Kidney (tissue), 14 donors: Measurements from ENCODE around the gene SERINC5. TPM values are rescaled to one million over a fixed set of nuclear protein-coding genes. Genes with fewer than 3 reads are reported as not detected.

Source experiments
- DNase-seq, 5 donors: peaks; one replicate each; pipeline ENCODE4 v3.0.0-alpha.2; 2013 to 2020
- FAIRE-seq: peaks from 2 replicates; lab custom pipeline; 2012; peaks lifted over from hg19 to GRCh38; lab: Jason Lieb, UNC
- H3K27ac ChIP-seq, 2 donors: one replicate each; pipeline ENCODE4 v1.7.0; 2013; ENCODE audit warnings: low read depth in 2 of 2, low read length in 2 of 2, inconsistent platforms in 1 of 2
- H3K27me3 ChIP-seq: one replicate; pipeline ENCODE4 v1.7.1; 2013; ENCODE audit warnings: low read length, inconsistent platforms; ENCODE audit not compliant: control insufficient read depth, insufficient read depth
- H3K36me3 ChIP-seq, 3 donors: one replicate each; pipeline versions ENCODE4 v1.7.0 to v1.7.1; 2013; ENCODE audit warnings: low read length in 3 of 3, control low read depth in 1 of 3, inconsistent platforms in 1 of 3; ENCODE audit not compliant: insufficient read depth in 3 of 3, control insufficient read depth in 2 of 3
- H3K4me1 ChIP-seq, 3 donors: one replicate each; pipeline versions ENCODE4 v1.7.0 to v1.7.1; 2013; ENCODE audit warnings: low read length in 3 of 3, inconsistent platforms in 1 of 3, low read depth in 1 of 3; ENCODE audit not compliant: control insufficient read depth in 2 of 3, insufficient read depth in 2 of 3
- H3K4me3 ChIP-seq, 3 donors: one replicate each; pipeline versions ENCODE4 v1.7.0 to v1.8.1; 2013; ENCODE audit warnings: low read length in 3 of 3, control low read depth in 1 of 3, inconsistent platforms in 1 of 3
- H3K9ac ChIP-seq, 3 donors: one replicate each; pipeline versions ENCODE4 v1.7.0 to v1.7.1; 2013; ENCODE audit warnings: low read length in 3 of 3, control low read depth in 1 of 3, inconsistent platforms in 1 of 3
- H3K9me3 ChIP-seq, 3 donors: one replicate each; pipeline versions ENCODE4 v1.7.0 to v1.7.1; 2013; ENCODE audit warnings: low read length in 3 of 3, control low read depth in 1 of 3, inconsistent platforms in 1 of 3; ENCODE audit not compliant: control insufficient read depth in 2 of 3, insufficient read depth in 1 of 3
- intact Hi-C: fragments of 100-400 bp; cut with DNase I; formaldehyde crosslinking; loops from one replicate; pipeline ENCODE4 v1.11.1; 2022
- polyA plus RNA-seq: library from polyadenylated mRNA; stranded (reverse); fragments of 350-450 nt; fragmentation: Illumina TruSeq; extraction: RNeasy Lipid Tissue Mini Kit (QIAGEN cat#74804); gene quantifications from one replicate; pipeline ENCODE4 v1.2.3, GENCODE V29; 2014; ENCODE audit warnings: low read depth, low replicate concordance; ENCODE audit not compliant: insufficient read depth
- total RNA-seq: library from RNA; stranded (reverse); fragmentation: NEBNext Ultra II Directional; extraction: Animal tissue kit (Norgen Biotek cat#: 25700); gene quantifications from one replicate; pipeline ENCODE4 v1.2.1, GENCODE V29; 2021
- TF ChIP-seq, protein P1 (sequence below): IDR thresholded peaks from 3 replicates; pipeline ENCODE4 v1.5.1; 2012; ENCODE audit warnings: mild to moderate bottlenecking, moderate library complexity, borderline replicate concordance; ENCODE audit not compliant: insufficient read depth; ENCODE audit errors: extremely low read depth
- donor health status: control.
- donor health status: control.
- donor health status: control.
- donor health status: control.
- donor health status: control.
- donor health status: DM: yes; HTN: yes; CAD: no.
- donor health status: Normal renal cell carcinoma (clear cell type).

The SERINC5 gene
- total and polyA plus RNA-seq, 2 donors from 2014 or later, result 3.9 to 23.8 TPM

DNA sequence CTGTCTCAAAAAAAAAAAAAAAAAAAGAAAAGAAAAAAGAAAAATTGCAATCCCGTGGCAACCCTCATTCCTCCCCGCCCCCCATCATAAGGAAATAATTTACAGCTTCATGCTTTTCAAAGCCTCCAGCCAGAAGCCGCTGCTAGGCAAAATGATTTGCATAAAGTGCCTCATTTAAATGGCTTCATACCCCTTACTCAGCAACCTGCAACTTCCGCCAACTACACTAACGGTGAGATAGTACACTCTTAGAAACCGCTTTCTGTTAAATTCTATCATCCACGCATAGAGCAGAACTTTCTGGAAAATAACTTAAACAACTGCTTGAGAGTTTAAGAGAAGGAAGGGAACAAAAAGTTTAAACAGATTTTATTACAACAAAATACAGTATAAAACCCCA, 17.8 kb downstream of the SERINC5 start:
- no peak for FAIRE-seq
- Histone ChIP-seq H3K27ac (no peak overlapping the region), H3K4me3 (no peak overlapping the region), H3K4me1 (peaks cover 0 to 10% (median 4%) of the 10 kb centered on the region in 3 donors), H3K9ac (no peak overlapping the region), H3K9me3 (peaks cover 0 to 5% (median 0%) of the 10 kb centered on the region in 3 donors), H3K27me3 (no peaks in the 10 kb centered on the region), H3K36me3 (peaks cover 0 to 2% (median 0%) of the 10 kb centered on the region in 3 donors)
- TF ChIP-seq, protein P1, sequence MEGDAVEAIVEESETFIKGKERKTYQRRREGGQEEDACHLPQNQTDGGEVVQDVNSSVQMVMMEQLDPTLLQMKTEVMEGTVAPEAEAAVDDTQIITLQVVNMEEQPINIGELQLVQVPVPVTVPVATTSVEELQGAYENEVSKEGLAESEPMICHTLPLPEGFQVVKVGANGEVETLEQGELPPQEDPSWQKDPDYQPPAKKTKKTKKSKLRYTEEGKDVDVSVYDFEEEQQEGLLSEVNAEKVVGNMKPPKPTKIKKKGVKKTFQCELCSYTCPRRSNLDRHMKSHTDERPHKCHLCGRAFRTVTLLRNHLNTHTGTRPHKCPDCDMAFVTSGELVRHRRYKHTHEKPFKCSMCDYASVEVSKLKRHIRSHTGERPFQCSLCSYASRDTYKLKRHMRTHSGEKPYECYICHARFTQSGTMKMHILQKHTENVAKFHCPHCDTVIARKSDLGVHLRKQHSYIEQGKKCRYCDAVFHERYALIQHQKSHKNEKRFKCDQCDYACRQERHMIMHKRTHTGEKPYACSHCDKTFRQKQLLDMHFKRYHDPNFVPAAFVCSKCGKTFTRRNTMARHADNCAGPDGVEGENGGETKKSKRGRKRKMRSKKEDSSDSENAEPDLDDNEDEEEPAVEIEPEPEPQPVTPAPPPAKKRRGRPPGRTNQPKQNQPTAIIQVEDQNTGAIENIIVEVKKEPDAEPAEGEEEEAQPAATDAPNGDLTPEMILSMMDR, result no peak
- DNase-seq, result no peak
- intact Hi-C loops, result no loop called here

DNA sequence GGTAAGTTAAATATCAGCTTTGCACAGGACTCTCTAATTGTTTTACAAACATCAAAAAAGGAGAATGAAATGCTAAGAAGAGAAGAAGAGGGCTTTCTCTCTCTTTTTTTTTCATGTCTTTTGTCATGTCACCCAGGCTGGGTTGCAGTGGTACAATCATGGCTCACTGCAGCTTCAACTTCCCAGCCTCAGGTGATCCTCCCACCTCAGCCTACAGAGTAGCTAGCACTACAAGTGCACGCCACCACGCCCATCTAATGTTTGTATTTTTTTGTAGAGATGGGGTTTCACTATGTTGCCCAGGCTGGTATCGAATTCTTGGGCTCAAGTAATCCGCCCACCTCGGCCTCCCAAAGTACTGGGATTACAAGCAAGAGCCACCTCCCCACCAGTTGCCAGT, 18.6 kb downstream of the SERINC5 start:
- H3K9me3 ChIP-seq, result no peaks in the 10 kb centered on the region
- TF ChIP-seq, protein P1, result no peak
- FAIRE-seq, result no peak

DNA sequence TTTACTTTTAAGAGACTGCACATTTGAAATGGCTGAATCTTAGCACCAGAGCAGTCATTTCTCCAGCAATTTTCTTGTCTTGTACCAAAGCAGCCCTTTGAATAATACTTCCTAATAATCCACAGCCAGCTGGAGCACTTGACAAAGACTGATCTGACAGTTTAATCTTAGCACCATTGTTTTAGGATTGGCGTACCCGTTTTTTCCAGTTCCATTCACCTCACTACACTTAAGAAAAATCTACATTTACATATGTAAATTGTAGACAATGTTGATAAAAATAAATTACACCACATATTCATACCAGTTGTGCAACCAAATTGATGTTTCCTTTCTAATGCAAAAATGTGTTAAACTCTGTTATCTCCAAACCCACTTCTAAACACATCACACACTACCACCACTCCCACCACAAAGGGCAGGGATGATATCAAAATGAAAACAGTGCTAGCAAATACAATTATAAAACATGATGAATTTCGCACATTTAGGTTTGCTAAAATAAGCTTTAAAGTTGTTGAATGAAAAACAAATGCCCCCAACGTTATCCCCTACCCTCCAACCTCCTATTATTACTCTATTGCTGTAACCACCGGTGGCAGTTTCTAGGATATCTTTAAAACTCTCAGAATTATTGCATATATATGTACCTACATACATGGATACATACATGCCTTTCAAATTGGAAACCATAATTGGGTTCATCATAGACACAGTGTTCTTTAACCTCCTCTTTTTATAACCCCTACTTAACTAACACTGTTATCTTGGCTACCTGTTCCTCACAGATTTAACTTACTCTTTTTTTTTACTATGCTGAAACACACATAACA, 21.5 kb downstream of the SERINC5 start:
- Histone ChIP-seq H3K9ac (no peak overlapping the region), H3K4me3 (no peak overlapping the region), H3K27ac (no peak overlapping the region), H3K4me1 (peaks cover 4 to 6% (median 6%) of the 10 kb centered on the region in 3 donors), H3K36me3 (no peaks in the 10 kb centered on the region), H3K27me3 (no peaks in the 10 kb centered on the region), H3K9me3 (no peaks in the 10 kb centered on the region)
- intact Hi-C loops, result no loop called here
- FAIRE-seq (no peak), DNase-seq (no peak)
- TF ChIP-seq, protein P1, result no peak

More for the DNA sequence above, 18.6 kb downstream of the SERINC5 start:
- H3K4me3 ChIP-seq, result no peak overlapping the region
- H3K36me3 ChIP-seq, result peaks cover 0 to 2% (median 0%) of the 10 kb centered on the region in 3 donors
- H3K27ac ChIP-seq, result no peak overlapping the region
- intact Hi-C loops, result no loop called here
- DNase-seq, result no peak
- no peaks in the 10 kb centered on the region for H3K27me3 ChIP-seq
- no peak overlapping the region for H3K9ac ChIP-seq
- H3K4me1 ChIP-seq, result peaks cover 0 to 10% (median 4%) of the 10 kb centered on the region in 3 donors
